ENCODE measurements around the gene CACNA1B. TPM values are rescaled to one million over a fixed set of nuclear protein-coding genes. Genes with fewer than 3 reads are reported as not detected.
"Not testable (repeated sequence)": the region's sequence is repeated elsewhere in the genome, so short reads cannot be mapped to it uniquely, and the experiment has no call there.

Gene CACNA1B
- total RNA-seq, 2 experiments from 2014 or later, result 0.05 TPM

- Mint-ChIP-seq H3K9me3 (no peaks in the 10 kb centered on the region), H3K27ac (no peak overlapping the region), H3K36me3 (ENCODE audit: low read depth) (no peaks in the 10 kb centered on the region), H3K4me3 (no peak overlapping the region), H3K4me1 (ENCODE audit: low read depth) (no peaks in the 10 kb centered on the region), H3K27me3 (ENCODE audit: low read depth) (peaks cover 14% of the 10 kb centered on the region)
- DNase-seq, result no peak
- CTCF ChIA-PET, result no interaction called here
- intact Hi-C loops (cut with micrococcal nuclease), result no loop called here
Observed at GRCh38 chr9:138073808-138074207, 196.2 kb downstream of the CACNA1B start.

GRCh38 chr9:138074516-138074915, 196.9 kb downstream of the CACNA1B start:
- no peak for DNase-seq
- H3K36me3 Mint-ChIP-seq (ENCODE audit: low read depth), result no peaks in the 10 kb centered on the region
- H3K9me3 Mint-ChIP-seq, result no peaks in the 10 kb centered on the region
- no peak overlapping the region for H3K27ac Mint-ChIP-seq
- H3K4me3 Mint-ChIP-seq, result no peak overlapping the region
- CTCF ChIA-PET, result no interaction called here
- intact Hi-C loops (cut with micrococcal nuclease), result no loop called here
- H3K27me3 Mint-ChIP-seq (ENCODE audit: low read depth), result peaks cover 14% of the 10 kb centered on the region
- H3K4me1 Mint-ChIP-seq (ENCODE audit: low read depth), result no peaks in the 10 kb centered on the region

GRCh38 chr9:138075496-138075895, 197.9 kb downstream of the CACNA1B start:
- CTCF ChIA-PET, result no interaction called here

GRCh38 chr9:138075961-138076649, 198.5 kb downstream of the CACNA1B start:
- H3K4me1 Mint-ChIP-seq (ENCODE audit: low read depth), result no peaks in the 10 kb centered on the region
- H3K27me3 Mint-ChIP-seq (ENCODE audit: low read depth), result peaks cover 19% of the 10 kb centered on the region
- CTCF ChIA-PET, result no interaction called here
- no peak for DNase-seq
- no peak overlapping the region for H3K4me3 Mint-ChIP-seq
- no peaks in the 10 kb centered on the region for H3K9me3 Mint-ChIP-seq
- intact Hi-C loops (cut with micrococcal nuclease), result no loop called here
- no peak overlapping the region for H3K27ac Mint-ChIP-seq
- no peaks in the 10 kb centered on the region for H3K36me3 Mint-ChIP-seq (ENCODE audit: low read depth)

More at GRCh38 chr9:138075496-138075895, 197.9 kb downstream of the CACNA1B start:
- intact Hi-C loops (cut with micrococcal nuclease), result no loop called here
- DNase-seq, result no peak
- Mint-ChIP-seq H3K4me3 (no peak overlapping the region), H3K27ac (no peak overlapping the region), H3K9me3 (no peaks in the 10 kb centered on the region), H3K36me3 (ENCODE audit: low read depth) (no peaks in the 10 kb centered on the region), H3K4me1 (ENCODE audit: low read depth) (no peaks in the 10 kb centered on the region), H3K27me3 (ENCODE audit: low read depth) (peaks cover 19% of the 10 kb centered on the region)

- Mint-ChIP-seq H3K27me3 (ENCODE audit: low read depth) (peaks cover 19% of the 10 kb centered on the region), H3K36me3 (ENCODE audit: low read depth) (no peaks in the 10 kb centered on the region), H3K4me3 (no peak overlapping the region), H3K9me3 (no peaks in the 10 kb centered on the region), H3K27ac (no peak overlapping the region), H3K4me1 (ENCODE audit: low read depth) (no peaks in the 10 kb centered on the region)
- intact Hi-C loops (cut with micrococcal nuclease), result no loop called here
- CTCF ChIA-PET, result no interaction called here
- no peak for DNase-seq
Observed at GRCh38 chr9:138076650-138077009, 199.0 kb downstream of the CACNA1B start.

- Mint-ChIP-seq H3K27me3 (ENCODE audit: low read depth) (peaks cover 18% of the 10 kb centered on the region), H3K36me3 (ENCODE audit: low read depth) (no peaks in the 10 kb centered on the region), H3K9me3 (no peaks in the 10 kb centered on the region), H3K4me1 (ENCODE audit: low read depth) (no peaks in the 10 kb centered on the region), H3K27ac (no peak overlapping the region), H3K4me3 (no peak overlapping the region)
- intact Hi-C loops (cut with micrococcal nuclease), result no loop called here
- CTCF ChIA-PET, result no interaction called here
- no peak for DNase-seq
Observed at GRCh38 chr9:138077126-138077525, 199.5 kb downstream of the CACNA1B start.

GRCh38 chr9:138077898-138078540, 200.4 kb downstream of the CACNA1B start:
- Mint-ChIP-seq H3K4me3 (no peak overlapping the region), H3K36me3 (ENCODE audit: low read depth) (no peaks in the 10 kb centered on the region), H3K27ac (no peak overlapping the region), H3K9me3 (no peaks in the 10 kb centered on the region), H3K4me1 (ENCODE audit: low read depth) (no peaks in the 10 kb centered on the region), H3K27me3 (ENCODE audit: low read depth) (peaks cover 18% of the 10 kb centered on the region)
- intact Hi-C loops (cut with micrococcal nuclease), result no loop called here
- no peak for DNase-seq
- CTCF ChIA-PET, result no interaction called here

GRCh38 chr9:138078846-138079245, 201.3 kb downstream of the CACNA1B start:
- Mint-ChIP-seq H3K36me3 (ENCODE audit: low read depth) (no peaks in the 10 kb centered on the region), H3K27ac (no peak overlapping the region), H3K4me1 (ENCODE audit: low read depth) (no peaks in the 10 kb centered on the region), H3K4me3 (no peak overlapping the region), H3K9me3 (no peaks in the 10 kb centered on the region), H3K27me3 (ENCODE audit: low read depth) (peaks cover 18% of the 10 kb centered on the region)
- intact Hi-C loops (cut with micrococcal nuclease), result no loop called here
- CTCF ChIA-PET, result no interaction called here
- DNase-seq, result no peak

GRCh38 chr9:138080979-138081378, 203.4 kb downstream of the CACNA1B start:
- no peak overlapping the region for H3K4me3 Mint-ChIP-seq
- peaks cover 10% of the 10 kb centered on the region for H3K9me3 Mint-ChIP-seq
- intact Hi-C loops (cut with micrococcal nuclease), result no loop called here
- peaks cover 5% of the 10 kb centered on the region for H3K36me3 Mint-ChIP-seq (ENCODE audit: low read depth)
- peaks cover 18% of the 10 kb centered on the region for H3K27me3 Mint-ChIP-seq (ENCODE audit: low read depth)
- no peak overlapping the region for H3K27ac Mint-ChIP-seq
- H3K4me1 Mint-ChIP-seq (ENCODE audit: low read depth), result no peaks in the 10 kb centered on the region
- DNase-seq, result no peak
- CTCF ChIA-PET, result no interaction called here

GRCh38 chr9:138082918-138083636, 205.5 kb downstream of the CACNA1B start:
- Mint-ChIP-seq H3K4me3 (no peak overlapping the region), H3K27me3 (ENCODE audit: low read depth) (peaks cover 12% of the 10 kb centered on the region), H3K4me1 (ENCODE audit: low read depth) (no peaks in the 10 kb centered on the region), H3K36me3 (ENCODE audit: low read depth) (peaks cover 5% of the 10 kb centered on the region), H3K9me3 (peaks cover 10% of the 10 kb centered on the region), H3K27ac (no peak overlapping the region)
- DNase-seq, result no peak
- intact Hi-C loops (cut with micrococcal nuclease), result no loop called here
- CTCF ChIA-PET, result no interaction called here

GRCh38 chr9:138083873-138084272, 206.3 kb downstream of the CACNA1B start:
- Mint-ChIP-seq H3K9me3 (peaks cover 10% of the 10 kb centered on the region), H3K4me1 (ENCODE audit: low read depth) (no peaks in the 10 kb centered on the region), H3K4me3 (no peak overlapping the region), H3K36me3 (ENCODE audit: low read depth) (peaks cover 5% of the 10 kb centered on the region), H3K27me3 (ENCODE audit: low read depth) (peaks cover 5% of the 10 kb centered on the region), H3K27ac (no peak overlapping the region)
- intact Hi-C loops (cut with micrococcal nuclease), result no loop called here
- CTCF ChIA-PET, result no interaction called here
- DNase-seq, result no peak

- Mint-ChIP-seq H3K27me3 (ENCODE audit: low read depth) (peaks cover under 1% of the 10 kb centered on the region), H3K4me3 (no peak overlapping the region), H3K9me3 (peaks cover 10% of the 10 kb centered on the region), H3K4me1 (ENCODE audit: low read depth) (no peaks in the 10 kb centered on the region), H3K27ac (no peak overlapping the region), H3K36me3 (ENCODE audit: low read depth) (peaks cover 5% of the 10 kb centered on the region)
- intact Hi-C loops (cut with micrococcal nuclease), result no loop called here
- no peak for DNase-seq
- CTCF ChIA-PET, result no interaction called here
Observed at GRCh38 chr9:138085568-138085967, 208.0 kb downstream of the CACNA1B start.

GRCh38 chr9:138092057-138092456, 214.5 kb downstream of the CACNA1B start:
- H3K4me1 Mint-ChIP-seq (ENCODE audit: low read depth); H3K9me3 Mint-ChIP-seq; intact Hi-C loops (cut with micrococcal nuclease); H3K27me3 Mint-ChIP-seq (ENCODE audit: low read depth); CTCF ChIA-PET; H3K4me3 Mint-ChIP-seq; H3K27ac Mint-ChIP-seq; DNase-seq; H3K36me3 Mint-ChIP-seq (ENCODE audit: low read depth): not testable (repeated sequence)
